ENCODE results near the gene TRIM60. TPM values are rescaled to one million over a fixed set of nuclear protein-coding genes. Genes with fewer than 3 reads are reported as not detected.

Gene TRIM60
- total and polyA plus RNA-seq, 11 donors: not detected

DNA sequence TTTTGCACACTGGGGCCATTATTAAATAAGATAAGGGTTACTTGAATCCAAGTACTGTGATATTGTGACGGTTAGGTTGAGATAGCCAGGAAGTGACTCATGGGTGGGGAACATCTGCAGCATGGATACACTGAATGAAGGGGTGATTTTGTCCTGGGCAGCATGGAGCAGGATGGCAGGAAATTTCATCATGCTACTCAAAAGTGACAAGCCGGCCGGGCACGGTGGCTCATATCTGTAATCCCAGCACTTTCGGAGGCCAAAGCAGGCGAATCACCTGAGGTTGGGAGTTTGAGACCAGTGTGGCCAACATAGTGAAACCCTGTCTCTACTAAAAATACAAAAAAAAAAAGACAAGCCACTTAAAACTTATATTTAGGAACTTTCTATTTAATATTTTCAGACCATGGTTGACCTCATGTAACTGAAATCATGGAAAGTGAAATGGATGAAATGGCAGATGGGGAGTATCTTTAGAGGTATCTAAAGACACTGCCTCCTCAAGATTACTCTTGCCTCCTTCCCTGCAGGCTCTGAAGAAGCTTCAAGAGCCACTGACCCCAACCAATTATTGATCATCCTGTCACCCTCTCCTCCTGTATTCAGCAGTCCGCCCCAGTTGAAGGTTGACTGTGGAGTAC is 3.9 kb upstream of the TRIM60 start:
- WGBS, 4 donors: 57 to 73% (median 64%) methylated on average over 7 of the region's 7 CpGs
- Histone ChIP-seq H3K27me3 (no peaks in the 10 kb centered on the region), H3K36me3 (no peaks in the 10 kb centered on the region), H3K4me1 (no peaks in the 10 kb centered on the region), H3K9me3 (no peaks in the 10 kb centered on the region), H3K27ac (no peak overlapping the region), H3K4me3 (no peak overlapping the region)
- TF ChIP-seq POLR2A (IDR thresholded peaks at IDR 0.05): no peak
- TF ChIP-seq, protein P1, sequence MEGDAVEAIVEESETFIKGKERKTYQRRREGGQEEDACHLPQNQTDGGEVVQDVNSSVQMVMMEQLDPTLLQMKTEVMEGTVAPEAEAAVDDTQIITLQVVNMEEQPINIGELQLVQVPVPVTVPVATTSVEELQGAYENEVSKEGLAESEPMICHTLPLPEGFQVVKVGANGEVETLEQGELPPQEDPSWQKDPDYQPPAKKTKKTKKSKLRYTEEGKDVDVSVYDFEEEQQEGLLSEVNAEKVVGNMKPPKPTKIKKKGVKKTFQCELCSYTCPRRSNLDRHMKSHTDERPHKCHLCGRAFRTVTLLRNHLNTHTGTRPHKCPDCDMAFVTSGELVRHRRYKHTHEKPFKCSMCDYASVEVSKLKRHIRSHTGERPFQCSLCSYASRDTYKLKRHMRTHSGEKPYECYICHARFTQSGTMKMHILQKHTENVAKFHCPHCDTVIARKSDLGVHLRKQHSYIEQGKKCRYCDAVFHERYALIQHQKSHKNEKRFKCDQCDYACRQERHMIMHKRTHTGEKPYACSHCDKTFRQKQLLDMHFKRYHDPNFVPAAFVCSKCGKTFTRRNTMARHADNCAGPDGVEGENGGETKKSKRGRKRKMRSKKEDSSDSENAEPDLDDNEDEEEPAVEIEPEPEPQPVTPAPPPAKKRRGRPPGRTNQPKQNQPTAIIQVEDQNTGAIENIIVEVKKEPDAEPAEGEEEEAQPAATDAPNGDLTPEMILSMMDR (IDR thresholded peaks at IDR 0.05): no peak
- intact Hi-C loops (cut with DNase I): no loop called here
- ATAC-seq (no peak), DNase-seq (no peak)

DNA sequence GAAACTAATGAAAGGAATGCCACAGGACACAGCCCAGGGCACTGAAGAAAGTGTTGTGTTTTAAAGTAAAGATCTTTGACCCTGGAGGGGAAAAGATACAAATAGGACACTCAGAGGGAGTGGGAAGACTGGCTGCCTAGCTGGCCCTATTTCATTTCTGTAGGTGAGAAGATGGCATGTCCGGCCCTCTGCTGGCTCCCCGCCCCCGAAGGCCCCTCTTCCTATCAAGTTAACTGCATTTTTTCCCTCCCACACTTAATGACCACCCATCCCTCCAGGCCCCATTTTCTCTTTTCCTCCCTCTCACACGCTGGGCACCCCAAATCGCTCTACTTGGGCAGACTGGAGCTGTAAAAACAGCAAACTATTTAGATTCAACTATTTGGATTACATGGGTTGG is 16.4 kb downstream of the TRIM60 start:
- Histone ChIP-seq H3K27ac (no peak overlapping the region), H3K4me3 (no peak overlapping the region), H3K4me1 (no peaks in the 10 kb centered on the region), H3K27me3 (no peaks in the 10 kb centered on the region), H3K36me3 (no peaks in the 10 kb centered on the region), H3K9me3 (no peaks in the 10 kb centered on the region)
- 68 to 77% (median 72%) methylated on average over 5 of the region's 5 CpGs for WGBS, 4 donors
- intact Hi-C loops (cut with DNase I): no loop called here
- DNase-seq: no peak
- ATAC-seq: no peak
- no peak for TF ChIP-seq POLR2A (IDR thresholded peaks at IDR 0.05)
- TF ChIP-seq, protein P1 (IDR thresholded peaks at IDR 0.05): no peak

DNA sequence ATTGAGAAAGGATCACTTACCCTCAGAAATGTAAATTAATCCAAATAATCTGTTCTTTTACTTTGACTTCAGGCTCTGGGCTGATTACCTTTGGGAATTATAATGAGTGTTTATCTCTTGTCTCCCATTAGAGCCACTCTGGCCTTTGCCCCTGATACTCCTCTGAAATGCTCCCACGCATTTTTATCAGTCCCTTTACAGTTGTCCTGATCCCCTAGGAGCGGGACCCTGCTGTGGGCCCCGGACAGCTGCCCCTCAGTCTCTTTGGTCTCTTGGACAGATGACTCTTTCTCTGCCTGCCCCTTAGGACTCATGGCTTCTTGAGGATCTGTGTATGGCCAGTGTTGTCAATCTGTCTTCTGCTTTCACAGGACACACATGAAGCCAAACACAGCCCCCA is 20.8 kb downstream of the TRIM60 start:
- no peaks in the 10 kb centered on the region for H3K4me1 ChIP-seq
- H3K27ac ChIP-seq: no peak overlapping the region
- no peaks in the 10 kb centered on the region for H3K27me3 ChIP-seq
- DNase-seq (no peak), ATAC-seq (no peak)
- no peaks in the 10 kb centered on the region for H3K36me3 ChIP-seq
- WGBS, 4 donors: 31 to 44% (median 35%) methylated on average over 3 of the region's 3 CpGs
- H3K4me3 ChIP-seq: no peak overlapping the region
- TF ChIP-seq, protein P1 (IDR thresholded peaks at IDR 0.05): no peak
- TF ChIP-seq POLR2A (IDR thresholded peaks at IDR 0.05): no peak
- H3K9me3 ChIP-seq: no peaks in the 10 kb centered on the region
- intact Hi-C loops (cut with DNase I): no loop called here

DNA sequence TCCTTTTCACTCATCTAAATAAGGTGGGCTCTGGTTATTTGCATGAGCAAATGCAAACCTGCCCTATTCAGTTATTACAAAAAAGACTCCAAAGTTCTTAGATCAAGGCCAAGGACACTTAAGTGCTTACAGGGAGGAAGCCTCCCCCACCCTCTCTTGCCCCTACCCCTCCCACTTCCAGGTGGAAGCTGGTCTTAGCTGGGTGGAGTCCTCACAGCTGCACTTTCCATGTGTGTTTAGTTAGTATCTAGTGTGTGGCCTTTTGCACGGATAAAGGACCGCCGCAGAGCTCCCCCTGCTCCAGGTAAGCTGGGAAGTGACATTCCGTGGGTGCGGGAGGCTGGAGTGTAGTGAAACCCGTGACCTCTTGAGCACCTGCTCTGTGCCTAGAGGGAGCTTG is 21.8 kb downstream of the TRIM60 start, which contains the start of gene TRIM75:
TSS of gene TRIM75 (plus strand) at position 222 of the 400 bp plus-strand sequence. CDS start 5,282 bp downstream, outside the sequence.
- 69 to 82% (median 79%) methylated on average over 6 of the region's 6 CpGs for WGBS, 4 donors
- intact Hi-C loops (cut with DNase I): no loop called here
- no peak within 1 kb of the TSS for H3K4me3 ChIP-seq
- ATAC-seq: no peak
- no peaks in the 10 kb centered on the region for H3K27me3 ChIP-seq
- TF ChIP-seq POLR2A (IDR thresholded peaks at IDR 0.05): no peak
- TF ChIP-seq, protein P1 (IDR thresholded peaks at IDR 0.05): no peak
- H3K9me3 ChIP-seq: no peaks in the 10 kb centered on the region
- no peak within 1 kb of the TSS for H3K27ac ChIP-seq
- no peaks in the 10 kb centered on the region for H3K36me3 ChIP-seq
- DNase-seq: no peak
- H3K4me1 ChIP-seq: no peaks in the 10 kb centered on the region

All from heart left ventricle (tissue), 16 donors.